CD14-positive monocyte (primary cell): ENCODE measurements around the gene SMIM7. TPM values are rescaled to one million over a fixed set of nuclear protein-coding genes. Genes with fewer than 3 reads are reported as not detected.
A peak's percentile ranks its signal among the peaks of the same experiment; 100 is the strongest.

Experiments used
- DNase-seq, 3 donors: peaks; one replicate each; pipeline ENCODE4 v3.0.0-alpha.2; 2011 to 2022
- H2AFZ ChIP-seq: 2 replicates; pipeline ENCODE4 v1.6.0; 2012; ENCODE audit warnings: mild to moderate bottlenecking, low read depth, low read length, inconsistent platforms; ENCODE audit not compliant: insufficient read depth, poor library complexity, severe bottlenecking
- H3K27ac ChIP-seq, 2 donors: 1 replicate in 1 of 2; 2 replicates in 1 of 2; pipeline ENCODE4 v1.5.1; 2012 to 2013; ENCODE audit warnings: low read length in 2 of 2, control low read depth in 1 of 2, inconsistent platforms in 1 of 2, low read depth in 1 of 2, mild to moderate bottlenecking in 1 of 2
- H3K27me3 ChIP-seq, 2 donors: one replicate each; pipeline versions ENCODE4 v1.6.0 to v1.6.1; 2011 to 2013; ENCODE audit warnings: low read length in 2 of 2; ENCODE audit not compliant: control insufficient read depth in 2 of 2, insufficient read depth in 2 of 2
- H3K36me3 ChIP-seq, 2 donors: replicated peaks in 1 of 2; 1 replicate in 1 of 2; 2 replicates in 1 of 2; pipeline versions ENCODE4 v1.5.1 to v1.6.1; 2012 to 2013; ENCODE audit warnings: low read length in 2 of 2, control low read depth in 1 of 2, inconsistent platforms in 1 of 2, mild to moderate bottlenecking in 1 of 2; ENCODE audit not compliant: insufficient read depth in 2 of 2, control insufficient read depth in 1 of 2
- H3K4me1 ChIP-seq, 2 donors: 1 replicate in 1 of 2; 2 replicates in 1 of 2; pipeline versions ENCODE4 v1.5.1 to v1.6.1; 2012 to 2013; ENCODE audit warnings: low read length in 2 of 2, control low read depth in 1 of 2, inconsistent platforms in 1 of 2, mild to moderate bottlenecking in 1 of 2, moderate library complexity in 1 of 2; ENCODE audit not compliant: insufficient read depth in 2 of 2, control insufficient read depth in 1 of 2
- H3K4me2 ChIP-seq: replicated peaks from 2 replicates; pipeline ENCODE3; 2012; ENCODE audit warnings: low read length, moderate library complexity, mild to moderate bottlenecking; ENCODE audit not compliant: poor library complexity, severe bottlenecking; ENCODE audit errors: extremely low read depth
- H3K4me3 ChIP-seq, 3 experiments: fragments of 200-600 bp in 1 of 3; sonication (generic) in 1 of 3; replicated peaks in 1 of 3; 1 replicate in 2 of 3; 2 replicates in 1 of 3; pipeline ENCODE4 v1.5.1; 2011 to 2013; ENCODE audit warnings: low read length in 3 of 3, mild to moderate bottlenecking in 3 of 3, control low read depth in 2 of 3, low read depth in 2 of 3, inconsistent platforms in 1 of 3, moderate library complexity in 1 of 3
- H3K79me2 ChIP-seq: 2 replicates; pipeline ENCODE4 v1.6.0; 2012; ENCODE audit warnings: mild to moderate bottlenecking, control low read depth, inconsistent platforms, low read length, moderate library complexity; ENCODE audit not compliant: insufficient read depth
- H3K9ac ChIP-seq: 2 replicates; pipeline ENCODE4 v1.6.0; 2017; ENCODE audit warnings: low read length, mild to moderate bottlenecking; ENCODE audit not compliant: insufficient read depth, poor library complexity, severe bottlenecking
- H3K9me3 ChIP-seq, 2 donors: replicated peaks in 1 of 2; 1 replicate in 1 of 2; 2 replicates in 1 of 2; pipeline versions ENCODE4 v1.5.1 to v1.6.1; 2012 to 2013; ENCODE audit warnings: low read length in 2 of 2, control low read depth in 1 of 2; ENCODE audit not compliant: control insufficient read depth in 1 of 2, insufficient read depth in 1 of 2
- H4K20me1 ChIP-seq: 2 replicates; pipeline ENCODE4 v1.6.0; 2012; ENCODE audit warnings: mild to moderate bottlenecking, low read length, control low read depth, moderate library complexity; ENCODE audit not compliant: insufficient read depth
- H3K27ac Mint-ChIP-seq, 7 donors: one replicate each; pipeline ENCODE4 v1.8.0; 2020; ENCODE audit warnings: mild to moderate bottlenecking in 7 of 7, mixed read lengths in 7 of 7, moderate library complexity in 6 of 7, inconsistent platforms in 2 of 7
- H3K27me3 Mint-ChIP-seq, 3 donors: one replicate each; pipeline ENCODE4 v1.8.0; 2021 to 2022; ENCODE audit warnings: low read depth in 3 of 3, mild to moderate bottlenecking in 3 of 3, mixed read lengths in 3 of 3, moderate library complexity in 3 of 3, inconsistent platforms in 1 of 3
- H3K36me3 Mint-ChIP-seq, 2 donors: one replicate each; pipeline ENCODE4 v1.8.0; 2020; ENCODE audit warnings: mixed read lengths in 2 of 2, inconsistent platforms in 1 of 2, mild to moderate bottlenecking in 1 of 2
- H3K4me1 Mint-ChIP-seq: one replicate; pipeline ENCODE4 v1.8.0; 2020; ENCODE audit warnings: mild to moderate bottlenecking, mixed read lengths
- H3K4me3 Mint-ChIP-seq, 2 donors: one replicate each; pipeline ENCODE4 v1.8.0; 2020; ENCODE audit warnings: mild to moderate bottlenecking in 2 of 2, mixed read lengths in 2 of 2, moderate library complexity in 1 of 2
- H3K9me3 Mint-ChIP-seq, 7 donors: one replicate each; pipeline ENCODE4 v1.8.0; 2020 to 2022; ENCODE audit warnings: mixed read lengths in 7 of 7, mild to moderate bottlenecking in 6 of 7, moderate library complexity in 6 of 7, inconsistent platforms in 2 of 7
- CTCF ChIP-seq: fragments of 200-600 bp; IDR thresholded peaks from one replicate; pipeline ENCODE4 v1.8.0; 2022; ENCODE audit warnings: antibody characterized with exemption, mild to moderate bottlenecking
- WGBS: methylation state at CpG from one replicate; pipeline ENCODE4 v1.1.5; 2013; ENCODE audit warnings: missing lambda C conversion rate; ENCODE audit not compliant: insufficient coverage; 5-methylcytosine and 5-hydroxymethylcytosine counted together
- intact Hi-C, 2 donors: fragments of 100-400 bp; cut with micrococcal nuclease; formaldehyde crosslinking; loops; one replicate each; pipeline versions ENCODE4 v1.15.0 to v1.15.1; 2023
- polyA minus RNA-seq: library from RNA; depleted of rRNA, polyadenylated mRNA; stranded (reverse); fragments of >200 nt; gene quantifications from 2 replicates; pipeline ENCODE4 v1.2.3, GENCODE V29; 2012
- polyA plus RNA-seq, 3 donors: library from polyadenylated mRNA; depleted of rRNA in 1 of 3; unstranded in 2 of 3; stranded (reverse) in 1 of 3; fragments of 300-500 nt in 2 of 3; fragments of >200 nt in 1 of 3; fragmentation: Illumina TruSeq in 2 of 3; gene quantifications; 1 replicate in 2 of 3; 2 replicates in 1 of 3; pipeline ENCODE4 v1.2.3, GENCODE V29; 2012 to 2021
- total RNA-seq, 12 experiments: library from RNA in 1 of 12; stranded (reverse) in 1 of 12; fragments of 120-200 nt in 1 of 12; gene quantifications; one replicate each; pipeline ENCODE4 v1.2.4 and lab custom pipeline; 2013 to 2026; ENCODE audit warnings: mixed read lengths in 6 of 12, inconsistent platforms in 1 of 12

The SMIM7 gene
- 78.0 TPM for total RNA-seq (2013)
- polyA plus RNA-seq (10 to 100 TPM; 65.5 to 91.7 (median 86.7) TPM), polyA minus RNA-seq (23.1 and 31.8 TPM in 2 replicates), total RNA-seq (lab: John Stamatoyannopoulos, UW) (6.1 to 23.9 (median 13.9) reads per million in 11 experiments)

GRCh38 chr19:16659832-16660708 is at the start of gene SMIM7:
SMIM7 (minus strand) TSS chr19:16660144; CDS start chr19:16660110, 34 bp downstream.
- peak within 1 kb of the TSS; percentile 95 for H2AFZ ChIP-seq
- WGBS = under 1% methylated on average over 54 of the region's 60 CpGs
- TF ChIP-seq CTCF = no peak
- peak within 1 kb of the TSS; percentile 81 to 92 (median 90) for H3K4me3 ChIP-seq
- H3K27ac ChIP-seq = peak within 1 kb of the TSS; percentile 79 to 86
- Mint-ChIP-seq H3K27me3 (peaks cover 5 to 20% (median 15%) of the 10 kb centered on the region in 3 donors), H3K4me3 (peak within 1 kb of the TSS; percentile 96 to 97), H3K36me3 (peaks cover 32 to 39% of the 10 kb centered on the region in 2 donors), H3K4me1 (peaks cover 50% of the 10 kb centered on the region), H3K9me3 (peaks cover 0 to 3% (median 0%) of the 10 kb centered on the region in 7 donors), H3K27ac (peak within 1 kb of the TSS; percentile 94 to 99 (median 98))
- peak within 1 kb of the TSS; percentile 100 for H3K4me2 ChIP-seq
- H3K4me1 ChIP-seq = peaks cover 37 to 59% of the 10 kb centered on the region in 2 donors
- peak; percentile 98 to 99 (median 98) for DNase-seq
- peaks cover 0 to 7% of the 10 kb centered on the region in 2 donors for H3K27me3 ChIP-seq
- H3K9ac ChIP-seq = peak within 1 kb of the TSS; percentile 73
- H4K20me1 ChIP-seq = peaks cover 47% of the 10 kb centered on the region
- H3K9me3 ChIP-seq = no peaks in the 10 kb centered on the region
- H3K79me2 ChIP-seq = peaks cover 78% of the 10 kb centered on the region
- H3K36me3 ChIP-seq = peaks cover 26 to 38% of the 10 kb centered on the region in 2 donors
- intact Hi-C loops = loop anchor here (2.0 to 5.0 kb wide), 2 partner anchors 31 to 33 kb away; partner anchors contain the start of gene MED26 (in 2 of the 2)

GRCh38 chr19:16703677-16704076 is 43.7 kb upstream of the SMIM7 start:
- no peak for TF ChIP-seq CTCF
- Histone ChIP-seq H3K4me2 (no peak overlapping the region), H3K4me1 (no peaks in the 10 kb centered on the region), H2AFZ (no peak overlapping the region), H4K20me1 (no peaks in the 10 kb centered on the region), H3K27ac (no peak overlapping the region), H3K4me3 (no peak overlapping the region), H3K9me3 (no peaks in the 10 kb centered on the region), H3K9ac (no peak overlapping the region), H3K79me2 (no peaks in the 10 kb centered on the region), H3K36me3 (no peaks in the 10 kb centered on the region), H3K27me3 (no peaks in the 10 kb centered on the region)
- H3K4me3 Mint-ChIP-seq = no peak overlapping the region
- intact Hi-C loops = no loop called here
- no peaks in the 10 kb centered on the region for H3K4me1 Mint-ChIP-seq
- H3K9me3 Mint-ChIP-seq = peaks cover 0 to 2% (median 0%) of the 10 kb centered on the region in 7 donors
- no peak for DNase-seq
- WGBS = 100% methylated on average over 1 of the region's 4 CpGs
- no peaks in the 10 kb centered on the region for H3K36me3 Mint-ChIP-seq
- peaks cover 10 to 29% (median 22%) of the 10 kb centered on the region in 3 donors for H3K27me3 Mint-ChIP-seq
- H3K27ac Mint-ChIP-seq = no peak overlapping the region
